Activated gamma-delta T cell treated with Interleukin-2 at 50 U/mL for 16 hours (primary cell): Measurements from ENCODE around the gene FAF2.
"Not testable (repeated sequence)": the region's sequence is repeated elsewhere in the genome, so short reads cannot be mapped to it uniquely, and the experiment has no call there.

Source experiments
- DNase-seq: peaks from one replicate; pipeline ENCODE4 v3.0.0-alpha.2; 2020

Gene FAF2

GRCh38 chr5:176548967-176549444, 100.8 kb downstream of the FAF2 start, which contains the start of gene CDHR2:
Gene CDHR2 (plus strand): TSS chr5:176549342. CDS start chr5:176565353, 16,011 bp downstream.
- no peak for DNase-seq

- no peak for DNase-seq
These were observed 101.7 kb downstream of the FAF2 start for GRCh38 chr5:176549871-176550270.

- no peak for DNase-seq
These were observed 102.2 kb downstream of the FAF2 start for GRCh38 chr5:176550275-176550831.

GRCh38 chr5:176550937-176551336, 102.8 kb downstream of the FAF2 start:
- DNase-seq, result not testable (repeated sequence)

- DNase-seq, result no peak
These were observed 104.2 kb downstream of the FAF2 start for GRCh38 chr5:176552332-176552869.

- DNase-seq, result no peak
These were observed 105.3 kb downstream of the FAF2 start for GRCh38 chr5:176553260-176554085.

GRCh38 chr5:176557846-176558245, 109.7 kb downstream of the FAF2 start:
- no peak for DNase-seq
